ENCODE results near the gene PCMTD2.

Gene PCMTD2

GRCh38 chr20:64211874-64212658 lies 43.5 kb upstream of the PCMTD2 start:
- H3K36me3 ChIP-seq = peaks cover 46% of the 10 kb centered on the region
- no peak overlapping the region for H3K4me3 ChIP-seq (ENCODE audit: low read depth, low read length)
- no peaks in the 10 kb centered on the region for H3K27me3 ChIP-seq
- no peaks in the 10 kb centered on the region for H3K9me3 ChIP-seq
- TF ChIP-seq CTCF (IDR thresholded peaks at IDR 0.05; ENCODE audit: low read depth, low read length) = no peak
- H3K4me1 ChIP-seq = peaks cover 6% of the 10 kb centered on the region
- DNase-seq = no peak

- DNase-seq = no peak
- Histone ChIP-seq H3K4me1 (peaks cover 11% of the 10 kb centered on the region), H3K4me3 (ENCODE audit: low read depth, low read length) (no peak overlapping the region), H3K27me3 (no peaks in the 10 kb centered on the region), H3K36me3 (peaks cover 40% of the 10 kb centered on the region), H3K9me3 (no peaks in the 10 kb centered on the region)
- TF ChIP-seq CTCF (IDR thresholded peaks at IDR 0.05; ENCODE audit: low read depth, low read length) = no peak
Measured at GRCh38 chr20:64212755-64213154, 42.8 kb upstream of the PCMTD2 start.

- H3K36me3 ChIP-seq = peaks cover 34% of the 10 kb centered on the region
- H3K4me1 ChIP-seq = peaks cover 11% of the 10 kb centered on the region
- no peaks in the 10 kb centered on the region for H3K9me3 ChIP-seq
- no peak overlapping the region for H3K4me3 ChIP-seq (ENCODE audit: low read depth, low read length)
- DNase-seq = no peak
- TF ChIP-seq CTCF (IDR thresholded peaks at IDR 0.05; ENCODE audit: low read depth, low read length) = no peak
- H3K27me3 ChIP-seq = no peaks in the 10 kb centered on the region
Measured at GRCh38 chr20:64214113-64214512, 41.4 kb upstream of the PCMTD2 start.

- Histone ChIP-seq H3K27me3 (no peaks in the 10 kb centered on the region), H3K4me1 (peaks cover 11% of the 10 kb centered on the region), H3K4me3 (ENCODE audit: low read depth, low read length) (no peak overlapping the region), H3K36me3 (peaks cover 39% of the 10 kb centered on the region), H3K9me3 (no peaks in the 10 kb centered on the region)
- TF ChIP-seq CTCF (IDR thresholded peaks at IDR 0.05; ENCODE audit: low read depth, low read length) = no peak
- DNase-seq = no peak
Measured at GRCh38 chr20:64214952-64215351, 40.6 kb upstream of the PCMTD2 start.

- Histone ChIP-seq H3K36me3 (peaks cover 39% of the 10 kb centered on the region), H3K27me3 (no peaks in the 10 kb centered on the region), H3K4me3 (ENCODE audit: low read depth, low read length) (no peak overlapping the region), H3K4me1 (peaks cover 11% of the 10 kb centered on the region), H3K9me3 (no peaks in the 10 kb centered on the region)
- no peak for DNase-seq
- no peak for TF ChIP-seq CTCF (IDR thresholded peaks at IDR 0.05; ENCODE audit: low read depth, low read length)
Measured at GRCh38 chr20:64216036-64216435, 39.5 kb upstream of the PCMTD2 start.

DNA sequence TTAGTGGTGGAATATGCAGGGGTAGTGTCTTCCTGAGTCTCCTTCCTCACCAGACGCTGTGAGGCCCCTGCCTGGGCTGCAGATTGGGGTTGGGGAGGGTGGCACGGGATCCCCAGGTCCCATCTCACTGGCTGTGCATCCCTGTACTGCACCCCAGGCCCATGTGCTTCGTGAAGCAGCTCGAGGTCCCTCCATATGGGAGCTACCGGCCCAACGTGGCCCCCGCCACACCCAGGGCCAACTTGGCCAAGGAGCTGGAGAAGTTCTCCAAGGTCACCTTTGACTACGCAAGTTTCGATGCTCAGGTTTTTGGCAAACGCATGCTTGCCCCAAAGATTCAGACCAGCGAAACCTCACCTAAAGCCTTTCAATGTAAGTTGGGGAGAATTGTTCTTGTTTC lies 38.6 kb upstream of the PCMTD2 start:
- Histone ChIP-seq H3K36me3 (peaks cover 39% of the 10 kb centered on the region), H3K27me3 (no peaks in the 10 kb centered on the region), H3K9me3 (no peaks in the 10 kb centered on the region), H3K4me3 (ENCODE audit: low read depth, low read length) (no peak overlapping the region), H3K4me1 (peaks cover 11% of the 10 kb centered on the region)
- DNase-seq = no peak
- no peak for TF ChIP-seq CTCF (IDR thresholded peaks at IDR 0.05; ENCODE audit: low read depth, low read length)
